ENCODE measurements around the gene SH3BP1. TPM values are rescaled to one million over a fixed set of nuclear protein-coding genes. Genes with fewer than 3 reads are reported as not detected.
A peak's percentile ranks its signal among the peaks of the same experiment; 100 is the strongest.

SH3BP1 gene
- total and polyA plus RNA-seq, 2 of the 13 experiments (the other 11 are each of a cell fraction or from before 2014, with no cell fraction given) = 8.4 to 18.5 TPM

DNA sequence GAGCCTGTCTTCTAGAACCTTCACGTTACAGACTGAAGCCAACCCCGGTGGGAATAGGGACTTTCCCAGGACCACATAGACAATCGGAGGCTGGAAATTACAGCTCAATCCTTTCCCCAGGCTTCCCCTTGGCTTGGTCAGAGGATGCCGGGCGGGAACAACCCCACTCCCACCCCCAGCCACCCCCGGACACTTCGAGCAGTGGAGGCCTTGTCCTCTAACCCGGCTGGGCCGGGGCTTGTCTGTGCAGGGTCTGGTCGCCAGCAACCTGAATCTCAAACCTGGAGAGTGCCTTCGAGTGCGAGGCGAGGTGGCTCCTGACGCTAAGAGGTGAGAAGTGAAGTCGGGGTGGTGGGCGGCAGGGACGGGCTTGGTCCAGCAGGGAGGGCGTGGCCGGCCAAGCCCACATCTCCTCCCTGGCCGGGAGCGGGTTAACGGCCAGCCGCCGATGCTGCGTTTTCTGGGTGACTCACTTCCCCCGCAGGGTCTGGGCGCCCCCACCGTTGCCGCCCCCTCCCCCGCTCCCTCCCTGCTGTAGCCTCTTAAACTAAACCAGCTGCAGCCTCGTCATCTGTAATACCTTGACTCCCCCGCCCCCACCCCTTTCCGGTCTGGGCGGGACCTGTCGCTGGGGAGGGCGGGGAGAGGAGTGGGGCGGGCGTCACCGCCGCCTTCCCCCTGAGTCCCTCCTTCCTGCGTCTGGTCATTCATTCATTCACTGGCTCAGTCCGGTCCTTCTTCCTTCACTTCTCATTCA, 37.4 kb downstream of the SH3BP1 start (continued):
- TF ChIP-seq, protein P1, sequence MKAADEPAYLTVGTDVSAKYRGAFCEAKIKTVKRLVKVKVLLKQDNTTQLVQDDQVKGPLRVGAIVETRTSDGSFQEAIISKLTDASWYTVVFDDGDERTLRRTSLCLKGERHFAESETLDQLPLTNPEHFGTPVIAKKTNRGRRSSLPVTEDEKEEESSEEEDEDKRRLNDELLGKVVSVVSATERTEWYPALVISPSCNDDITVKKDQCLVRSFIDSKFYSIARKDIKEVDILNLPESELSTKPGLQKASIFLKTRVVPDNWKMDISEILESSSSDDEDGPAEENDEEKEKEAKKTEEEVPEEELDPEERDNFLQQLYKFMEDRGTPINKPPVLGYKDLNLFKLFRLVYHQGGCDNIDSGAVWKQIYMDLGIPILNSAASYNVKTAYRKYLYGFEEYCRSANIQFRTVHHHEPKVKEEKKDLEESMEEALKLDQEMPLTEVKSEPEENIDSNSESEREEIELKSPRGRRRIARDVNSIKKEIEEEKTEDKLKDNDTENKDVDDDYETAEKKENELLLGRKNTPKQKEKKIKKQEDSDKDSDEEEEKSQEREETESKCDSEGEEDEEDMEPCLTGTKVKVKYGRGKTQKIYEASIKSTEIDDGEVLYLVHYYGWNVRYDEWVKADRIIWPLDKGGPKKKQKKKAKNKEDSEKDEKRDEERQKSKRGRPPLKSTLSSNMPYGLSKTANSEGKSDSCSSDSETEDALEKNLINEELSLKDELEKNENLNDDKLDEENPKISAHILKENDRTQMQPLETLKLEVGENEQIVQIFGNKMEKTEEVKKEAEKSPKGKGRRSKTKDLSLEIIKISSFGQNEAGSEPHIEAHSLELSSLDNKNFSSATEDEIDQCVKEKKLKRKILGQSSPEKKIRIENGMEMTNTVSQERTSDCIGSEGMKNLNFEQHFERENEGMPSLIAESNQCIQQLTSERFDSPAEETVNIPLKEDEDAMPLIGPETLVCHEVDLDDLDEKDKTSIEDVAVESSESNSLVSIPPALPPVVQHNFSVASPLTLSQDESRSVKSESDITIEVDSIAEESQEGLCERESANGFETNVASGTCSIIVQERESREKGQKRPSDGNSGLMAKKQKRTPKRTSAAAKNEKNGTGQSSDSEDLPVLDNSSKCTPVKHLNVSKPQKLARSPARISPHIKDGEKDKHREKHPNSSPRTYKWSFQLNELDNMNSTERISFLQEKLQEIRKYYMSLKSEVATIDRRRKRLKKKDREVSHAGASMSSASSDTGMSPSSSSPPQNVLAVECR (CRISPR knock-in tag; IDR thresholded peaks at IDR 0.05; ENCODE audit: borderline replicate concordance) = peak; percentile 59; the same call in 1 of the 2 replicates
- peak; percentile 93 for TF ChIP-seq FOSL2 (CRISPR knock-in tag; IDR thresholded peaks at IDR 0.05)
- peak; percentile 51; the same call in 1 of the 2 replicates for TF ChIP-seq GFI1 (CRISPR knock-in tag; IDR thresholded peaks at IDR 0.05; ENCODE audit: borderline replicate concordance)
- TF ChIP-seq, protein P2, sequence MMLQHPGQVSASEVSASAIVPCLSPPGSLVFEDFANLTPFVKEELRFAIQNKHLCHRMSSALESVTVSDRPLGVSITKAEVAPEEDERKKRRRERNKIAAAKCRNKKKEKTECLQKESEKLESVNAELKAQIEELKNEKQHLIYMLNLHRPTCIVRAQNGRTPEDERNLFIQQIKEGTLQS (CRISPR knock-in tag; IDR thresholded peaks at IDR 0.05) = peak; percentile 61; the same call in 1 of the 2 replicates
- no peak; the same call in 1 of the 2 replicates for TF ChIP-seq ZNF33A (CRISPR knock-in tag; IDR thresholded peaks at IDR 0.05; ENCODE audit: borderline replicate concordance)
- TF ChIP-seq, protein P3, sequence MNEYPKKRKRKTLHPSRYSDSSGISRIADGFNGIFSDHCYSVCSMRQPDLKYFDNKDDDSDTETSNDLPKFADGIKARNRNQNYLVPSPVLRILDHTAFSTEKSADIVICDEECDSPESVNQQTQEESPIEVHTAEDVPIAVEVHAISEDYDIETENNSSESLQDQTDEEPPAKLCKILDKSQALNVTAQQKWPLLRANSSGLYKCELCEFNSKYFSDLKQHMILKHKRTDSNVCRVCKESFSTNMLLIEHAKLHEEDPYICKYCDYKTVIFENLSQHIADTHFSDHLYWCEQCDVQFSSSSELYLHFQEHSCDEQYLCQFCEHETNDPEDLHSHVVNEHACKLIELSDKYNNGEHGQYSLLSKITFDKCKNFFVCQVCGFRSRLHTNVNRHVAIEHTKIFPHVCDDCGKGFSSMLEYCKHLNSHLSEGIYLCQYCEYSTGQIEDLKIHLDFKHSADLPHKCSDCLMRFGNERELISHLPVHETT (CRISPR knock-in tag; conservative IDR thresholded peaks at IDR 0.05) = 0 out of 2 replicates have a peak, but pooled peaks have one; percentile 10
- no peak for TF ChIP-seq ZNF282 (IDR thresholded peaks at IDR 0.05; ENCODE audit: partially characterized antibody)
- TF ChIP-seq, protein P4, sequence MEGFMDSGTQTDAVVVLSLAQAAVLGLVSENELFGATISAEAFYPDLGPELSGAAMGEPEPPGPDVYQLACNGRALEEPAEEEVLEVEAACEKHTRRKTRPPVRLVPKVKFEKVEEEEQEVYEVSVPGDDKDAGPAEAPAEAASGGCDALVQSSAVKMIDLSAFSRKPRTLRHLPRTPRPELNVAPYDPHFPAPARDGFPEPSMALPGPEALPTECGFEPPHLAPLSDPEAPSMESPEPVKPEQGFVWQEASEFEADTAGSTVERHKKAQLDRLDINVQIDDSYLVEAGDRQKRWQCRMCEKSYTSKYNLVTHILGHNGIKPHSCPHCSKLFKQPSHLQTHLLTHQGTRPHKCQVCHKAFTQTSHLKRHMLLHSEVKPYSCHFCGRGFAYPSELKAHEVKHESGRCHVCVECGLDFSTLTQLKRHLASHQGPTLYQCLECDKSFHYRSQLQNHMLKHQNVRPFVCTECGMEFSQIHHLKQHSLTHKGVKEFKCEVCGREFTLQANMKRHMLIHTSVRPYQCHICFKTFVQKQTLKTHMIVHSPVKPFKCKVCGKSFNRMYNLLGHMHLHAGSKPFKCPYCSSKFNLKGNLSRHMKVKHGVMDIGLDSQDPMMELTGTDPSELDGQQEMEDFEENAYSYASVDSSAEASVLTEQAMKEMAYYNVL (CRISPR knock-in tag; IDR thresholded peaks at IDR 0.05; ENCODE audit: borderline replicate concordance) = no peak
- TF ChIP-seq RBFOX2 (IDR thresholded peaks at IDR 0.05; ENCODE audit: low read depth, low read length) = peak; percentile 51; the same call in 1 of the 2 replicates
- TF ChIP-seq RARA (CRISPR knock-in tag; IDR thresholded peaks at IDR 0.05) = no peak; the same call in 1 of the 2 replicates
- peak; percentile 92 for TF ChIP-seq ZNF24 (IDR thresholded peaks at IDR 0.05)
- TF ChIP-seq KLF11 (CRISPR knock-in tag; IDR thresholded peaks at IDR 0.05) = peak; percentile 32; the same call in 1 of the 2 replicates
- no peak for TF ChIP-seq ZNF484 (CRISPR knock-in tag; IDR thresholded peaks at IDR 0.05; ENCODE audit: borderline replicate concordance, low read depth)
- TF ChIP-seq SP1 (IDR thresholded peaks at IDR 0.05) = no peak
- peak; percentile 77 for TF ChIP-seq SP1 (CRISPR knock-in tag; IDR thresholded peaks at IDR 0.05)
- no peak for TF ChIP-seq NFE2L1 (CRISPR knock-in tag; IDR thresholded peaks at IDR 0.05; ENCODE audit: borderline replicate concordance)
- no peak for TF ChIP-seq ZNF143 (CRISPR knock-in tag; IDR thresholded peaks at IDR 0.05)
- TF ChIP-seq, protein P5, sequence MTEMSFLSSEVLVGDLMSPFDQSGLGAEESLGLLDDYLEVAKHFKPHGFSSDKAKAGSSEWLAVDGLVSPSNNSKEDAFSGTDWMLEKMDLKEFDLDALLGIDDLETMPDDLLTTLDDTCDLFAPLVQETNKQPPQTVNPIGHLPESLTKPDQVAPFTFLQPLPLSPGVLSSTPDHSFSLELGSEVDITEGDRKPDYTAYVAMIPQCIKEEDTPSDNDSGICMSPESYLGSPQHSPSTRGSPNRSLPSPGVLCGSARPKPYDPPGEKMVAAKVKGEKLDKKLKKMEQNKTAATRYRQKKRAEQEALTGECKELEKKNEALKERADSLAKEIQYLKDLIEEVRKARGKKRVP (CRISPR knock-in tag; IDR thresholded peaks at IDR 0.05) = 0 out of 4 replicates have a peak, but pooled peaks of 1 of the 2 experiments have one; percentile 13
- TF ChIP-seq, protein P6, sequence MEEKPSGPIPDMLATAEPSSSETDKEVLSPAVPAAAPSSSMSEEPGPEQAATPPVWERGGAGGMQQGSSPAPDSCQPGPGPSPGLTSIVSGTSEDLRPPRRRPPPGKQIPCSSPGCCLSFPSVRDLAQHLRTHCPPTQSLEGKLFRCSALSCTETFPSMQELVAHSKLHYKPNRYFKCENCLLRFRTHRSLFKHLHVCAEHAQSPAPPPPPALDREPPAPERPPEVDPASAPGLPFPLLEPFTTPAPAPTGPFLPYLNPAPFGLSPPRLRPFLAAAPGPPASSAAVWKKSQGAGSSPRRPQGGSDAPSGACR (CRISPR knock-in tag; IDR thresholded peaks at IDR 0.05) = 0 out of 2 replicates have a peak, but pooled peaks have one; percentile 33

All from HepG2 (cell line).